ENCODE measurements around the gene CHRNE. TPM values are rescaled to one million over a fixed set of nuclear protein-coding genes. Genes with fewer than 3 reads are reported as not detected.

The CHRNE gene
- total RNA-seq, 6 experiments from 2014 or later = 1.4 to 2.9 (median 2.0) TPM

DNA sequence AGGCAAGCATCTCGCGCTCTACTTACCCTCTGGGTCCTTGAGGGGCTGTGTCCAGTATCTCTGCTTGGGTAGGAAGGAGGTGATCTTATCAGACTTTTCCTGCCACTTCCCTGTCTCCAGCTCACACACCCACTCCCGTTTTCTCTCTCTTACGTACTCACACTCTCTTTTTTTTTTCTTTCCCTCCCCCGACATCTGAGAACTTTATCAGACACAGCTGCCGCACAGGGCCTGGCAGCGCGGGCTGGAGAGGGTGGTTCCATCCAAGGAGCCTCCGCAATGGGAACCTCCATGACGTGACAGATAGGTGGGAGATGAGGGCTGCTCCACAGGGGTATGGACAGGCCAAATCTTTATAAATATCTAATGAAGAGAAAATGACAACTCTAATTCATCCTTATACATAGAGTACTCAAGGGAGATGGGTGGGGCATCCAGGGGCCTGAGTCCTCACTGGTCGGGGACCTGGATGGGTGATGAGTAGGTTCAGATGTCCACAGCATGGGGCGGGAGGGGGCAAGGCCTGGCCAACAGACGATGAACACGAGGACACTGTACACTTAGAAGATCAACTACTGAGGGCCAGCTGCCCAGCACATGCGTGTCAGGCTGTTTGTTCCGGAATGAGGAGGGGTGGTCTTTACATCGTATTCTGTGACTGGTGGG lies 46.5 kb downstream of the CHRNE start:
- intact Hi-C loops (cut with DNase I) = no loop called here
- Histone ChIP-seq H3K4me3 (no peak overlapping the region), H3K4me1 (no peaks in the 10 kb centered on the region), H3K27me3 (no peaks in the 10 kb centered on the region), H3K27ac (no peak overlapping the region), H3K9me3 (no peaks in the 10 kb centered on the region), H3K36me3 (no peaks in the 10 kb centered on the region)
- ATAC-seq (no peak), DNase-seq (no peak)
- no peak for TF ChIP-seq POLR2A (IDR thresholded peaks at IDR 0.05)
- 63% methylated on average over 13 of the region's 17 CpGs for WGBS (ENCODE audit: insufficient coverage, low coverage, low lambda C conversion rate, missing lambda C conversion rate)

DNA sequence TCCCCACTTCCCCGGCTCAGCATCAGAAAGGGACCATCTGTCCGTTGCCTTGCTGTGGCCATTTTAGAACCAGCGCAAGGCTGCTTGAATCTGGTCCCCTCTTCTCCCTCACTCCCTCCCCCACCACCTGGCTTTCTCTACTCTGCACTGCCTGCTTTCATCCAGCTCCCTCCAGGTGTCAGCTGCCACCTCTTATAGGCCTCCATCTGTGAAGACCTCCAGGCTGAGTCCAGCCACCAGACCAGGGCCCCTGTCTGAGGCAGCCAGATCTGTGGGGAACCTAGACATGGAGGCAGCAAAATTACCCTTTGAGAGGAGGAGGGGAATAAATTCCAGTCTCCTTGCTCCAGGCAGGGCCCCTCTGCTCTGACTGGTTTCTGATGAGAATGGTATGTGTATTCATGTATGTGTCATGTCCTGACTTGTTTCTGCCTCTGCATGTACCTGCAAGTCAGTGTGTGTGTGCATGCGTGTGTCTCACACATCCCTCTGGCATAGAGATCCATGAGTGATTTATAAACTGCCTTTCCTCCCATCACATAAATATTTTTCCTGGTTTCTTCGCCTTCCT lies 48.7 kb downstream of the CHRNE start:
- no peaks in the 10 kb centered on the region for H3K9me3 ChIP-seq
- H3K4me3 ChIP-seq = no peak overlapping the region
- TF ChIP-seq POLR2A (IDR thresholded peaks at IDR 0.05) = no peak
- TF ChIP-seq, protein P1, sequence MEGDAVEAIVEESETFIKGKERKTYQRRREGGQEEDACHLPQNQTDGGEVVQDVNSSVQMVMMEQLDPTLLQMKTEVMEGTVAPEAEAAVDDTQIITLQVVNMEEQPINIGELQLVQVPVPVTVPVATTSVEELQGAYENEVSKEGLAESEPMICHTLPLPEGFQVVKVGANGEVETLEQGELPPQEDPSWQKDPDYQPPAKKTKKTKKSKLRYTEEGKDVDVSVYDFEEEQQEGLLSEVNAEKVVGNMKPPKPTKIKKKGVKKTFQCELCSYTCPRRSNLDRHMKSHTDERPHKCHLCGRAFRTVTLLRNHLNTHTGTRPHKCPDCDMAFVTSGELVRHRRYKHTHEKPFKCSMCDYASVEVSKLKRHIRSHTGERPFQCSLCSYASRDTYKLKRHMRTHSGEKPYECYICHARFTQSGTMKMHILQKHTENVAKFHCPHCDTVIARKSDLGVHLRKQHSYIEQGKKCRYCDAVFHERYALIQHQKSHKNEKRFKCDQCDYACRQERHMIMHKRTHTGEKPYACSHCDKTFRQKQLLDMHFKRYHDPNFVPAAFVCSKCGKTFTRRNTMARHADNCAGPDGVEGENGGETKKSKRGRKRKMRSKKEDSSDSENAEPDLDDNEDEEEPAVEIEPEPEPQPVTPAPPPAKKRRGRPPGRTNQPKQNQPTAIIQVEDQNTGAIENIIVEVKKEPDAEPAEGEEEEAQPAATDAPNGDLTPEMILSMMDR (IDR thresholded peaks at IDR 0.05) = no peak
- intact Hi-C loops (cut with DNase I) = no loop called here
- no peaks in the 10 kb centered on the region for H3K27me3 ChIP-seq
- WGBS (ENCODE audit: insufficient coverage, low coverage, low lambda C conversion rate, missing lambda C conversion rate) = 93% methylated on average over 5 of the region's 5 CpGs
- DNase-seq (no peak), ATAC-seq (no peak)
- H3K27ac ChIP-seq = no peak overlapping the region
- H3K36me3 ChIP-seq = no peaks in the 10 kb centered on the region
- H3K4me1 ChIP-seq = no peaks in the 10 kb centered on the region

DNA sequence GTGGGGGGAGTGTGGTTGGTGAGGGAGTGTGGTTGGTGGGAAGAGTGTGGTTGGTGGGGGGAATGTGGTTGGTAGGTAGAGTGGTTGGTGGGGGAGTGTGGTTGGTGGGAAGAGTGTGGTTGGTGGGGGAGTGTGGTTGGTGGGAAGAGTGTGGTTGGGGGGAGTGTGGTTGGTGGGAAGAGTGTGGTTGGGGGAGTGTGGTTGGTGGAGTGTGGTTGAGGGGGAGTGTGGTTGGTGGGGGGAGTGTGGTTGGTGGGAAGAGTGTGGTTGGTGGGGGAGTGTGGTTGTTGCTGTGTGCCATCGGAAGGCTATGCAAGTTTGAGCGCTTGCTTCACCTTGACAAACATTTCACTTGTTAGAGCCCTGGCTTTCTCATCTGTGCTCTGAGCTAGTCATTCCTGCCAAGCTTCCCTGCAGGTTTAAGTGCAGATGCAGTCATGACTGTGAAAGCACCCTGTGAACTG lies 49.7 kb downstream of the CHRNE start:
- ATAC-seq = no peak
- Histone ChIP-seq H3K36me3 (no peaks in the 10 kb centered on the region), H3K27me3 (no peaks in the 10 kb centered on the region), H3K4me1 (no peaks in the 10 kb centered on the region), H3K4me3 (no peak overlapping the region), H3K27ac (no peak overlapping the region), H3K9me3 (no peaks in the 10 kb centered on the region)
- DNase-seq = no peak
- WGBS (ENCODE audit: insufficient coverage, low coverage, low lambda C conversion rate, missing lambda C conversion rate) = 70% methylated on average over 2 of the region's 2 CpGs
- TF ChIP-seq, protein P1 (IDR thresholded peaks at IDR 0.05) = no peak
- intact Hi-C loops (cut with DNase I) = no loop called here

DNA sequence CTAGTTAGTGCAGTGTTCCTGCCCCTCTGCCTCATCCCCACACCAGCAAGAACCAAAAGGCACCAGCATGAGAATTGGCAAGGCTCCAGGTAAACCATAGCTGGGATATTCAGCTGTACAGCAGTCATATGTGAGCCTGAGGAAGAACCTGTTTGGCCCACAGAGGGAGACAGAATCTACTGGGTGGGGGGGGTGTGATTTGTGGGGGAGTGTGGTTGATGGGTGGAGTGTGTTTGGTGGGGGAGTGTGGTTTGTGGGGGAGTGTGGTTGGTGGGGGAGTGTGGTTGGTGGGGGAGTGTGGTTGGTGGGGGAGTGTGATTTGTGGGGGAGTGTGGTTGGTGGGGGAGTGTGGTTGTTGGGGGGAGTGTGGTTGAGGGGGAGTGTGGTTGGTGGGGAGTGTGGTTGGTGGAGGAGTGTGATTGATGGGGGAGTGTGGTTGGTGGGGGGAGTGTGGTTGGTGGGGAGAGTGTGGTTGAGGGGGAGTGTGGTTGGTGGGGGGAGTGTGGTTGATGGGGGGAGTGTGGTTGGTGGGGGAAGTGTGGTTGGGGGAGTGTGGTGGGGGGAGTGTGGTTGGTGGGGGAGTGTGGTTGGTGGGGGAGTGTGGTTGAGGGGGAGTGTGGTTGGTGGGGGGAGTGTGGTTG lies 50.2 kb downstream of the CHRNE start:
- Histone ChIP-seq H3K4me1 (no peaks in the 10 kb centered on the region), H3K36me3 (no peaks in the 10 kb centered on the region), H3K9me3 (no peaks in the 10 kb centered on the region), H3K27me3 (no peaks in the 10 kb centered on the region), H3K4me3 (no peak overlapping the region), H3K27ac (no peak overlapping the region)
- DNase-seq (no peak), ATAC-seq (no peak)
- TF ChIP-seq POLR2A (IDR thresholded peaks at IDR 0.05) = no peak
- TF ChIP-seq, protein P1 (IDR thresholded peaks at IDR 0.05) = no peak
- intact Hi-C loops (cut with DNase I) = no loop called here

DNA sequence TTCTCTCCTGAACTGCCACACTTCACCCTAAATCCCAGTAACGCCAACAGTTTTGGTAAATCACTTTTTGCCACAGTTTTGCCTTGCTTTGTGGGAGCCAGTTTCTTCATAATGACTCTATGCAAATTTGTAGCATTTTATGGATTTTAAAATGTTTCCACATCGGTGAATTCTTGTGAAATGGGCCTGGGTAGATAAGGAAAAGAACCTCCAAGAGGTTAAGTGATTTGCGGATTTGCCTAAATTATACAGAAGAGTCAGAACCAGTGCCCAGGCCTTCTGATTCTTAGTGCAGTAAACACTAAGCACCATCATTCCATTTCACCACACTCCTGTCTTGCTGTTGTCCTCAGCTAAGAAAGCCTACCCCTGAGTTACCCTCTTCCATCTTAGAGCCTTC lies 51.8 kb downstream of the CHRNE start:
- no peak overlapping the region for H3K4me3 ChIP-seq
- DNase-seq = no peak
- H3K4me1 ChIP-seq = no peaks in the 10 kb centered on the region
- no peaks in the 10 kb centered on the region for H3K36me3 ChIP-seq
- H3K27me3 ChIP-seq = no peaks in the 10 kb centered on the region
- ATAC-seq = no peak
- intact Hi-C loops (cut with DNase I) = no loop called here
- no peak overlapping the region for H3K27ac ChIP-seq
- TF ChIP-seq, protein P1 (IDR thresholded peaks at IDR 0.05) = no peak
- TF ChIP-seq POLR2A (IDR thresholded peaks at IDR 0.05) = no peak
- H3K9me3 ChIP-seq = no peaks in the 10 kb centered on the region
- 72% methylated on average over 3 of the region's 3 CpGs for WGBS (ENCODE audit: insufficient coverage, low coverage, low lambda C conversion rate, missing lambda C conversion rate)
